Endodermal cell (in vitro differentiated cells): ENCODE data around the gene HBS1L. TPM values are rescaled to one million over a fixed set of nuclear protein-coding genes. Genes with fewer than 3 reads are reported as not detected.

Source experiments
- DNase-seq: peaks from one replicate; pipeline ENCODE4 v3.0.0-alpha.2; 2017
- H3K27ac ChIP-seq: 2 replicates; pipeline ENCODE4 v1.5.1; 2013; ENCODE audit warnings: mild to moderate bottlenecking, low read depth, low read length, moderate library complexity
- H3K27me3 ChIP-seq: 2 replicates; pipeline ENCODE4 v1.6.1; 2013; ENCODE audit warnings: mild to moderate bottlenecking, low read length, moderate library complexity; ENCODE audit not compliant: insufficient read depth, control insufficient read depth, poor library complexity, severe bottlenecking
- H3K36me3 ChIP-seq: 2 replicates; pipeline ENCODE4 v1.7.0; 2013; ENCODE audit warnings: mild to moderate bottlenecking, low read length, moderate library complexity; ENCODE audit not compliant: control insufficient read depth, insufficient read depth
- H3K4me1 ChIP-seq: one replicate; pipeline ENCODE4 v1.7.0; 2013; ENCODE audit warnings: low read length; ENCODE audit not compliant: control insufficient read depth, insufficient read depth
- H3K4me3 ChIP-seq: 2 replicates; pipeline ENCODE4 v1.5.1; 2013; ENCODE audit warnings: mild to moderate bottlenecking, low read length, moderate library complexity
- H3K9ac ChIP-seq: 2 replicates; pipeline ENCODE4 v1.6.1; 2013; ENCODE audit warnings: mild to moderate bottlenecking, low read length, moderate library complexity; ENCODE audit not compliant: poor library complexity, severe bottlenecking; ENCODE audit errors: extremely low read depth
- H3K9me3 ChIP-seq: 2 replicates; pipeline ENCODE4 v1.6.1; 2013; ENCODE audit warnings: mild to moderate bottlenecking, low read length, moderate library complexity; ENCODE audit not compliant: control insufficient read depth
- H3K27ac Mint-ChIP-seq: 2 replicates; pipeline ENCODE4 v1.8.0; 2020; ENCODE audit warnings: mixed read lengths
- H3K27me3 Mint-ChIP-seq: 2 replicates; pipeline ENCODE4 v1.8.0; 2021; ENCODE audit warnings: mild to moderate bottlenecking, mixed read lengths; ENCODE audit not compliant: insufficient read depth
- H3K36me3 Mint-ChIP-seq: 2 replicates; pipeline ENCODE4 v1.8.0; 2020; ENCODE audit warnings: low read depth, mixed read lengths
- H3K4me1 Mint-ChIP-seq: 2 replicates; pipeline ENCODE4 v1.8.0; 2020; ENCODE audit warnings: mixed read lengths
- H3K4me3 Mint-ChIP-seq: 2 replicates; pipeline ENCODE4 v1.8.0; 2020; ENCODE audit warnings: mild to moderate bottlenecking, moderate library complexity, mixed read lengths
- H3K9me3 Mint-ChIP-seq: 2 replicates; pipeline ENCODE4 v1.8.0; 2020; ENCODE audit warnings: mild to moderate bottlenecking, mixed read lengths
- WGBS, 2 experiments: methylation state at CpG; one replicate each; pipeline versions ENCODE4 v1.1.5 to v1.1.7; 2013; ENCODE audit warnings: missing lambda C conversion rate in 2 of 2, mixed read lengths in 1 of 2; ENCODE audit not compliant: insufficient coverage in 1 of 2, insufficient read length in 1 of 2; 5-methylcytosine and 5-hydroxymethylcytosine counted together
- total RNA-seq, 2 donors: library from RNA; stranded (reverse); fragmentation: NEBNext Ultra II Directional in 1 of 2; extraction: Animal tissue kit (Norgen Biotek cat#: 25700) in 1 of 2; gene quantifications; 2 replicates in 1 of 2; 3 replicates in 1 of 2; pipeline ENCODE4 v1.2.1, GENCODE V29; 2021
- TF ChIP-seq, protein P1 (sequence below): fragments of 200-600 bp; sonication (generic); conservative IDR thresholded peaks from 2 replicates; pipeline ENCODE4 v1.5.0; 2021; ENCODE audit warnings: antibody characterized with exemption, mild to moderate bottlenecking

HBS1L gene
- total RNA-seq, 2 donors from 2014 or later: 106 to 122 TPM

DNA sequence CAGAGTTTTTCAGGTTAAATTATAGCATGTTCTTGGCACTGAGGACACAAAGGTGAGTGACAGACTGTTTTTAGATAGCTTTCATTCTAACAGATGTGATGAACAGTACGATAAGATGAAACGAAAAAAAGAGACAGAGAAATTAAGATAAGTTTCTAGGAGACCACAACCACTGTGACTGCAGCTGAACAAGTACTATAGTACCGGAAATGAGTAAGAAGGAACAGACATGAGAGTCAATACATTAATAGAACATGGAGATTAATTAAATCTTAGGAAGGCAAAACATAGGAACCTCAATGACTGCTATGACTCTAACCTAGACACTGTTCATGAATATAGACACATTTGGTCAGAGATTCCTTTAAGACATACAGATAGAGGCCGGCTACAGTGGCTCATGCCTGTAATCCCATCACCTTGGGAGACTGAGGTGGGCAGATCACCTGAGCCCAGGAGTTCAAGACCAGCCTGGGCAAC is 40.2 kb downstream of the HBS1L start:
- Histone ChIP-seq H3K27me3 (no peaks in the 10 kb centered on the region), H3K9me3 (no peaks in the 10 kb centered on the region), H3K4me3 (no peak overlapping the region), H3K36me3 (peaks cover 12% of the 10 kb centered on the region), H3K4me1 (peaks cover 5% of the 10 kb centered on the region), H3K9ac (no peak overlapping the region), H3K27ac (no peak overlapping the region)
- WGBS, 2 experiments: 87 to 96% methylated on average over 3 to 4 of the region's 4 CpGs
- no peak overlapping the region for H3K4me3 Mint-ChIP-seq
- peak overlapping the region; percentile 10 for H3K27ac Mint-ChIP-seq
- no peaks in the 10 kb centered on the region for H3K9me3 Mint-ChIP-seq
- peaks cover 7% of the 10 kb centered on the region for H3K36me3 Mint-ChIP-seq
- no peaks in the 10 kb centered on the region for H3K27me3 Mint-ChIP-seq
- TF ChIP-seq, protein P1, sequence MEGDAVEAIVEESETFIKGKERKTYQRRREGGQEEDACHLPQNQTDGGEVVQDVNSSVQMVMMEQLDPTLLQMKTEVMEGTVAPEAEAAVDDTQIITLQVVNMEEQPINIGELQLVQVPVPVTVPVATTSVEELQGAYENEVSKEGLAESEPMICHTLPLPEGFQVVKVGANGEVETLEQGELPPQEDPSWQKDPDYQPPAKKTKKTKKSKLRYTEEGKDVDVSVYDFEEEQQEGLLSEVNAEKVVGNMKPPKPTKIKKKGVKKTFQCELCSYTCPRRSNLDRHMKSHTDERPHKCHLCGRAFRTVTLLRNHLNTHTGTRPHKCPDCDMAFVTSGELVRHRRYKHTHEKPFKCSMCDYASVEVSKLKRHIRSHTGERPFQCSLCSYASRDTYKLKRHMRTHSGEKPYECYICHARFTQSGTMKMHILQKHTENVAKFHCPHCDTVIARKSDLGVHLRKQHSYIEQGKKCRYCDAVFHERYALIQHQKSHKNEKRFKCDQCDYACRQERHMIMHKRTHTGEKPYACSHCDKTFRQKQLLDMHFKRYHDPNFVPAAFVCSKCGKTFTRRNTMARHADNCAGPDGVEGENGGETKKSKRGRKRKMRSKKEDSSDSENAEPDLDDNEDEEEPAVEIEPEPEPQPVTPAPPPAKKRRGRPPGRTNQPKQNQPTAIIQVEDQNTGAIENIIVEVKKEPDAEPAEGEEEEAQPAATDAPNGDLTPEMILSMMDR: no peak
- no peak for DNase-seq
- peaks cover 7% of the 10 kb centered on the region for H3K4me1 Mint-ChIP-seq

DNA sequence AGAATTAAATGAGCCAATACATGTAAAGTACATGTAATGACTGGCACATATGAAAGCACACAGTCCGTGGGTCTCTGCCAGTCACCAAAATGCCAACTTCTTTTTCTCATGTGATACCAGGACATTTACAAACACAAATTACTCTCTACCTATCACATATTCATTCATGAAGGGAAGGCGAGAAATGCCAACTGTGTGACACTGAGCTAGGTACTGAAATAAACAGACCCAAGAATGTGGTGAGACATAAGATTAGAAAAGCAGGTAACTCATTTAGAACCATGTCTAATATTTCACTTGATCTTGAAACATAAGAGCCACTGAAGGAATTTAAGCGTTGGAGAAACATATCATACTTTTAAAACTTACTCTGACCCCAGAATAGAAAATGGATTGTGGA is 41.4 kb downstream of the HBS1L start:
- Mint-ChIP-seq H3K36me3 (peaks cover 9% of the 10 kb centered on the region), H3K27ac (no peak overlapping the region), H3K4me3 (no peak overlapping the region), H3K9me3 (no peaks in the 10 kb centered on the region), H3K27me3 (no peaks in the 10 kb centered on the region), H3K4me1 (peaks cover 7% of the 10 kb centered on the region)
- H3K9me3 ChIP-seq: no peaks in the 10 kb centered on the region
- no peak overlapping the region for H3K4me3 ChIP-seq
- TF ChIP-seq, protein P1: no peak
- H3K9ac ChIP-seq: no peak overlapping the region
- H3K27me3 ChIP-seq: no peaks in the 10 kb centered on the region
- H3K36me3 ChIP-seq: peaks cover 12% of the 10 kb centered on the region
- peaks cover 5% of the 10 kb centered on the region for H3K4me1 ChIP-seq
- DNase-seq: no peak
- H3K27ac ChIP-seq: no peak overlapping the region
- WGBS, 2 experiments: 86 to 94% methylated on average over 1 to 2 of the region's 3 CpGs

DNA sequence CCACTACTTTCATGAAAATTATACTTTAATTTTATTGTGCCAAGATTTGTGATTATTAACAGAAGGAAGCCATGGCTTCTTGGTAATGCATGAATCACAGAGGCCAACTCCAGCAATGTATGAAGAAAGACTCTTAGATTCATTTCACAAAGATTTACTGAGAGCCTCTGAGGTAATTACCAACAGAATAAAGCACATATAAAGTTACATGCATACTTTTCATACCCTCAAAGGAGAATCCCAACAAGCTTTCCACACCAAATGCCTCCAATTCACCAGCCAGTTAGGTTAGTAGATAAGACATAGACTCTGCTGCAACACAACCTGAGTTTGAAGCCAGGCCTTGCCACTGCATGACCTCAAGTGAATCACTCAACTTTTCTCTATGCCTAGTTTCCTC is 41.9 kb downstream of the HBS1L start:
- no peak overlapping the region for H3K4me3 ChIP-seq
- H3K4me1 Mint-ChIP-seq: peaks cover 7% of the 10 kb centered on the region
- H3K4me3 Mint-ChIP-seq: no peak overlapping the region
- DNase-seq: no peak
- no peaks in the 10 kb centered on the region for H3K27me3 Mint-ChIP-seq
- H3K27ac ChIP-seq: no peak overlapping the region
- TF ChIP-seq, protein P1: peak; percentile 22
- H3K27me3 ChIP-seq: no peaks in the 10 kb centered on the region
- H3K9me3 ChIP-seq: no peaks in the 10 kb centered on the region
- H3K9me3 Mint-ChIP-seq: no peaks in the 10 kb centered on the region
- H3K36me3 Mint-ChIP-seq: peaks cover 9% of the 10 kb centered on the region
- peaks cover 12% of the 10 kb centered on the region for H3K36me3 ChIP-seq
- H3K27ac Mint-ChIP-seq: no peak overlapping the region
- H3K4me1 ChIP-seq: peaks cover 5% of the 10 kb centered on the region
- no peak overlapping the region for H3K9ac ChIP-seq
